OCI-M2 (cell line): ENCODE data around the gene TMED3.

Experiments used
- DNase-seq: peaks from one replicate; lab custom pipeline; 2025; ENCODE audit not compliant: unreplicated experiment; lab: John Stamatoyannopoulos, UW

TMED3 gene

DNA sequence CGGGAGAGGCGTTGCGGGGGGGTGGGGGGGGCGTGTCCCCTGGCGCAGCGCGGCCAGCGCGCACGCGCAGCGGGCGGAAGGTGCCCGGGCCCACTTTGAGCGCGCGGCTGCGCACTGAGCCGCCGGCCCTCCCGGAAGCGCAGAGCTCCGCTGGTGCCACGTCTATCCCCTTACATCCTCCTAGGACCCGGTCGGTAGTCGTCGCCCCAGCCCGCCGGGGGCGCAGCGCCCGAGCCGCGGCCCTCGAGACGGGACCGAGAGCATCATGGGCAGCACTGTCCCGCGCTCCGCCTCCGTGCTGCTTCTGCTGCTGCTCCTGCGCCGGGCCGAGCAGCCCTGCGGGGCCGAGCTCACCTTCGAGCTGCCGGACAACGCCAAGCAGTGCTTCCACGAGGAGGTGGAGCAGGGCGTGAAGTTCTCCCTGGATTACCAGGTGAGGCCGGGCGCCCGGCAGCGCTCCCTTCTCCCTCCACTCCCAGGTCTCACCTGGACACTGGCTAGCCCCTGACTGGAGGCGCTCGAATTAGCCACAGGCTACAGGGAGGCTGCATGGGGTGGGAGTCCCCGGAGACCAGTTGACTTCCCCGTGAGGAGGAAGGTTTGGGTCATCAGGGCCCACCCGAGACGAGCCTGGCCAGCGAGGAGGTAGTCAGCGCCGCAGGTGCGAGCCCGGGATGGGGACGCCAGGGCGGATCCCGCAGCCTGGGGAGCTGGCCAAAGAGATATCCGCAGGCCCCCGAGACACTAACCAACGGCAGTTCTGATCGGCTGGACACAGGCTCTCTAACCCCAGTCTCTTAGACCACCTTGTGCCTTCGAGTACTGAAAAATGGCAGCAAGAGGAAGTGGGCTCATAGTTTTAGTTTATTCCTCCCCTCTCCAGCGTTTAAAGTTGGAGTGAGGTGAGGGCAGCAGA lies at the start of gene TMED3:
Gene TMED3, plus strand, starts transcription at position 128 of the 916 bp plus-strand sequence. Its CDS starts 138 bp downstream, at position 266.
- peak; percentile 19 for DNase-seq

DNA sequence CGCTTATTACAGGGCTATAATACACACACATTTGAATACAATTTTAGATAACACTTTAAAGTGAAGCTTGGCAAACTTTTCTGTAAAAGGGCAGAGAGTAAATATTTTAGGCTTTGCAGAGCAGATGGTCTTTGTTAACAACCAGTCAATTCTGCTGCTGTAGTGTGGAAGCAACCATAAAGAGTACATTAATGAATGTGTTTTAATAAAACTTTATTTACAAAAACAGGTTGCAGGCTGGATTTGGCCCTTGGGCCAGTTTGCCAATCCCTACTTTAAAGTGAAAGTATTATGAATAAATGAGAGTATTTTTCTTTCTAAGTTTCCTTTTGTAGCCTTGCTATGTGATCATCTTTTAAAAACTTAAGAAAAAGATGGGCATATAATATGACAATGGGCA lies 49.1 kb upstream of the TMED3 start:
- no peak for DNase-seq

DNA sequence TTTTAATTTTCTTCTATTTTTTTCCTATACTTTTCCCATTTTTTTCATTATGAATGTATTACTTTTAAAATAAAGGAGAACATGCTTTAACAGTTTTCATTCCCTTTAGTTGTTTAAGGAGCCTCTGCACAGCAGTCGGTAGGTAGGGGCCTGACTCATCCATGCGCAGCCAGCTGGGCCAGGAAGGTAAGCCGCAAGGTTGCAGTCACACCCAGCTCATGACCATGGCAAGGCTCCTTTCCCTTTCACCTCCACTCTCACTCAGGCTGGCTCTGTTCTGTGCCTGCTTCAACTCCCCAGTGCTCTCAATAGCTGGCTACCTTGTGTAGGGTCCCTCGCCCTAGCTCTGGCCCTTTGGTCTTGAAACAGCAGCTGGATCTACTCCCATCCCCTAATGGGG lies 45.7 kb upstream of the TMED3 start:
- DNase-seq = no peak

DNA sequence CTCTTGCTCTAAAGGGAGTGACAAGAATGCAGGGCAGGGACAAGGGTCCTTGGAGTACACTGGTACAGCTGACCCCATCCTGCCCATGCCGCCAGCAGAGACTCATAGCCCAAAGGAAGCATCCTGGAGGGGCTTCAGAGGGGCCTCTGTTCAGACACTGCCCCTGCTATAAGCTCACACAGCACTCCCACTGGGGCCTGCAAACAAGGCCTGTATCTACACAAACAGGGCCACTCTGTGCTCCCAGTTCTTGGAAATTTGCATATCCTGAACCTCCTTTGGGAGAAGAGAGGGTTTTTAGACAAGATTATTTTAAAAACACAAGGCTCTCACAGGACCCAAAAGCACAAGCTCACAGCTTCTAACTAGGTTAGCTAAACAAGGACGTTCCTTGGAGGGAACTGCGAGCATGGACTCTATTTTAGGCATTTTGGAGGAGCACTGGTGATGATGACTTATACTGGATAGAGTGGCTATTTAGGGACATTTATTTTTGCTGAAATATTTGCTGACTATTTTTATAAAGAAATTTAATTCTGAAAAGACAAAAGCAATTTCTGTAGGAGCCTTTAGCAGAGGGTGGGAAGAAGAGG lies 44.8 kb upstream of the TMED3 start:
- DNase-seq = no peak

DNA sequence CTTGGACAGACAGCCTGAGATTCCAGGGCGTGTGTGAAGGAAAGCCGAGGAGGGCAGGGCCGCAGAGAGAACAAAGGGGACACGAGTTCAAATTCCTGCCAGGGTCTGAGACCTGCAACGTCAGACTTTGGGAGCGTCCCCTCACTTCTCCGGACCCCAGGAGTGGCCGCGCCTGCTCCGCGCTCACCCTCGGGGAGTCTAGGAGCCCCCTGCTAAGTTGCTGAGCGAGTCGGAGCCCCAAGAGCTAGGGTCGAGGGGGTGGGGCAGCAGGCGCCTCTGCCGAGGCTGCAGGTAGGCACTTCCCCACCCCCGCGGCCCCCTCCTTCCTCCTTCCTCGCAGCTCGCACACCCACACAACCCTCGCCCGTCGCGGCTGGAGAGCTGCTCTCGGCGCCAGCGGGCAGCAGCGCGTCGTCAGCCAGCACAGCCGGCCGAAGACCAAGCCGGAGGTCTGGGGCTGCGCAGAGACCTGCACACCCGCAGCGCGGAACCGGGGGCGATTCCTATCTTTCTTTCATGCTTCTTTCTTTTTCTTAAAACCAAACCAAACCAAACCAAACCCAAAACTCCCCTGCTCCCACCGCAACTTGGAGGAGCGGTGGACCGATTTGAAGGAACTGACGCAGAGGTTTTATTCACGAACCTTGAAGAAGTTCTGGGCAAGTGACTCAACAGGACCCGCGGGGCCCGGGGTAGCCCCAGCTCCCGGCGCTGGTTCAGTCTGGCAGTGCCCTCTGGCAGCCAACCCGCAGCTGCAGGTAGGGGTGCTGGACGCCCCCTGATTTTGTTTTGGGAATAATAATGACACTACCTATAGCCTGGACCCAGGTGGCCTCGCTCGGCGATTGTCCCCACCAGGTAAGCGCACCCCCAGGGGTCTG lies 28.3 kb upstream of the TMED3 start, which contains the start of gene ANKRD34C:
Gene ANKRD34C, plus strand, starts transcription at position 352 of the 881 bp plus-strand sequence. CDS start 10,563 bp downstream, outside the sequence.
- DNase-seq = no peak

DNA sequence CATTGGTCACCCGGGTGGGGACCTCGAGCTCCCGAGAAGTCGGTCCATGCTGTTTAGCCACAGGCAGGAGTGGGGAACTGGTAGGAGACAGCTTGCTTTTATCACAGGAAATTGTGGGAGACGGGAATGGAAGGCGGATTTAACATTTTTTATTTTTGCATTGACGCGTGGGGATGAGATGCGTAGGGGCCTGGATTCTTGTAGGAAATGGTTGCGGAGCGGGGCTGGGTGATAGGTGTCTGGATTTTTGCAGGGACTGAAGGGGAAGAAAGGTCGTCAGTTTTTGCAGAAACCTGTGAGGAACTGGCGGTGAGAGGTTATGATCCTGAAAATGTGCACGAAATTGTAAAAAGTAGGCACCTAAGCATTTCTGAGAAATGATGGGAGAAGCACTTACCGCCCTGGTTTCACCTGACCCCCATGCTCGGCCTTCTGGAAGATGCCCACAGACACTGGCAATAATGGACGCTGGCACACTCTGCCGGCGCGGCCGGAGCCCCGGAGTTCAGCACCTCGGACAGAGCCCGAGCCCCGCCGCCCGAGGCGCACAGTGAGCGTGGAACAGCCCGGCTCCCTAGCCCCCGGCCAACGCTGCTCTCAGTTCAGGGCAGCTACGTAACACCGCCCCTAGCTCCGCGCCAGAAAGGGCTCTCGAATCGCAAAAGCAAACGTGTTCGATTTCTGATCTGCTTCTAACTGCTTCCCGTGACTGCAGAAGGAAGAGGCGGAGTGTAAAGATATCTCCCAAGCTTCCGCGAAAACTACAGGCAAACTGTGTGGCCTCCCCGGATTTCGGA lies 27.5 kb upstream of the TMED3 start:
- DNase-seq = no peak

DNA sequence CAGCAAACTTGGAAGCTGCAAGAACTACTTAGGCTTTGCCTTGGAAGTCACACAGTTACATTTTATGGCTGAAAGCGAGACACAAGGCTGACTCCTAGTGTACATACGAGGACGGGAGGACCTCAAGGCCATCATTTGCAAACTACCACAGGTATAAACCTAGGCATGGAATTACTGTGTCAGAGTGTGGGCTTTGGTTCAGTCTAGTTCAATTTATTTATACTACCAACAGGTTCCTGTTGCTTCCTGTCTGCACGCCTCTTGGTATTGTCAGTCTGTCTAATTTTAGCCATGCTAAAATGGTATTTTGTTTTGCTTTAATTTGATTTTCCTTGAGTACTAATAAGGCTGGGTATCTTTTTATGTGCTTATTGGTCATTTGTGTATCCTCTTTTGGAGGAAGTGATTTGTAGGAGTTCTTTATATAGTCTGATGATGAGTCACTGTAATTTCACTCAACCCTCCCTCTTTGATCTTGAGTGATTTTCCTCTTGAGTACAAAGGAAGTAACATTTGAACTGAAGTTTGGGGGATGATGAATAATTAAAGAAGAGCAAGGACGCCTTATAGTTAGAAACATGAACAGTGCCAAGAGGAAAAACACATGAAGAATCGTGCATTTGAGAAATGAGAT lies 20.2 kb upstream of the TMED3 start:
- DNase-seq = no peak

DNA sequence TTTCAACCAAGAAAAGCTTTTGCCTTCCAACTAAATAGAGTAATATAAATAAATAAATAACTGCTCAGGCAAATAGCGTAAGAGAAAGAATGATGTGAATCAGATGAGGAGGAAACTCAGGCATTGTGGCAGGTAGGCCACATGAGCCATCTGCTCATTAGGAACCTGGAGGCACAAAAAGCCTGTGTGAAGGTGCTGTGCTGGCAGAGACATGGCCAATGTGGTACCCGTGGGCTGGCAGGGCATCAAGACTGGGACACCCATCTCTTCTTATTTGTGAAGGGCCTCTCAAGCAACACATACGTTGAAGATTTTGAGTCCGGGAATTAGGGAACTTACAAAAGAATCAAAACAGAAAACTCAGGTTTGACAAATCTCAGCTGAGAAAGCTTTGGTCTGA lies 18.9 kb upstream of the TMED3 start:
- no peak for DNase-seq

DNA sequence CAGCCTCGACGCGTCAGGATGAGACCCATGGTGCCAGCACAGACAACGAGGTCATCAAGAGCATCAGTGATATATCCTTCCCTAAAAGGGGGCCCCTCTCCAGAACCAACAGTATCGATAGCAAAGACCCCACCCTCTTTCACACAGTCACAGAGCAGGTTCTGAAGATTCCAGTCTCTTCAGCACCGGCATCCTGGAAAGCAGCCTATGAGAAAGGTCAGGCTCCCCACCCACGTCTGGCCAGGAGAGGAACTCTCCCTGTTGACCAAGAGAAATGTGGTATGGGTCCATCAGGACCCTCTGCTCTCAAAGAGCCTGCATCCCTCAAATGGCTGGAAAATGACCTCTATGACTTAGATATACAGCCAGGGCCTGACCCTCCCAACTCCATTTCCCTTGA lies 16.8 kb upstream of the TMED3 start:
- no peak for DNase-seq

DNA sequence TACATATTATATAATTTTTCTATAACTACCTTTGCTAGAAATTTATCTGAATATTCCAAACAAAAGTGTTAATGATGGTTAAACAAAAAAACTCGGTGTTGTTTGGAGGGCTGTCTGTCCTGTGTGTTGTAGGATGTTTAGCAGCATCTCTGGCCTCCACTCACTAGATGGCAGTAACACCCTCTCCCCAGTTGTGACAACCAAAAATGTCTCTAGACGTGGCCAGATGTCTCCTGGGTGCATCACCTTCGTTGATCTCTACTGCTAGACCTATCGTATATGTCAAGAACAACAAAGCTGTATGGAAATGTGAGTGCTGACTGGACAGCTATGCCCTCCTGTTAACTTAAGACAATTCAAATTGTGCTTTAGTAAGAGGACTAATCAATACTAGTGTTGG lies 14.3 kb upstream of the TMED3 start:
- no peak for DNase-seq

DNA sequence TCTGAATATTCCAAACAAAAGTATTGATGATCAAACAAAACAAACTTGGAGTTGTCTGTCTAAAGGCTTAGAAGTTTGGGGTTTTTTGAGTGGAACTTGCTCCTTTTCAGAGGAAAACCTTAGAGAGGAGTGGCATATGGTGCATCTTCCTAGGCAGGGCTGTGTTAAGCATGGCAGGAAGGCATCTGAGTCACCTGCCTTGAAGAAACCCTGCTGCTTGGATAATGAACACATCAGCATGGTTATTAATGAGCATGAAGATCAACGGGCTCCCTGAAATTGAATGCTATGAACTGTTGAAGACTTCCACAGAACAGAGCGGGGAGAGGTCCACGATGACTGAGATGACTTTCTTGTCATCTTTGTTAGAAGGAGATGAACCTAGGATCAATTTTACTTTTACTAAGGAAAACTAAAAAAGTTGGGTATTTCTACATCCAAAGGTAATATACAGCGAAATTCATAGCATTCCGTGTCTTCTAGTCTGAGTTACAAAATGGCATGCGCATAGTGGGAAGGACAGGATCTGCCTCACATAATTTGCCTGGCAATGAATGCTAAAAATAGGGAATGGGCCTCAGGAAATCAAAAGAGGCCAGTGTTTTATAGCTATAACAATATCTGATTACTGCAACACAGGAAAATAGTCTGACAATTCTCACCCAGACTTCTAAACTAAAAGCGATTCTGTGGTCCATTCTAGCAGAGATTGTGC lies 11.6 kb upstream of the TMED3 start:
- no peak for DNase-seq

DNA sequence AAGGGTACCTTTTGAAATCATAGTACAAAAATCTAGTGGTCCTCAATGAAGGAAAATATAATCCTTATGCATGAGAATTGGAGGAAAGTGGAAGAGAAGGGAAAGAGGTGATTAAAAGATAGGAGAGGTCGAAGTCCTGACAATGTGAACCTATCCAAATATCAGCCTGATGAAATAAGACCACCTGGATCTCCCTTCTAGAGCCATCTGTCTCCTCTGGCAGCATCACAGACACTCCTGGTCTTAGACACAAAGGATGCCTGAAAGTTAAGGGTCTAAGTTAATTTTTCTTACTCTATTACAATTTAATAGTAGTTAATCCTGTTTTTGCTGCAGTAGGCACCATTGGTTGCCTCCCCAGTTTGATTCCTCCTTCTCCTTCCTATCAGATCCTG lies 11.1 kb upstream of the TMED3 start:
- DNase-seq = no peak

DNA sequence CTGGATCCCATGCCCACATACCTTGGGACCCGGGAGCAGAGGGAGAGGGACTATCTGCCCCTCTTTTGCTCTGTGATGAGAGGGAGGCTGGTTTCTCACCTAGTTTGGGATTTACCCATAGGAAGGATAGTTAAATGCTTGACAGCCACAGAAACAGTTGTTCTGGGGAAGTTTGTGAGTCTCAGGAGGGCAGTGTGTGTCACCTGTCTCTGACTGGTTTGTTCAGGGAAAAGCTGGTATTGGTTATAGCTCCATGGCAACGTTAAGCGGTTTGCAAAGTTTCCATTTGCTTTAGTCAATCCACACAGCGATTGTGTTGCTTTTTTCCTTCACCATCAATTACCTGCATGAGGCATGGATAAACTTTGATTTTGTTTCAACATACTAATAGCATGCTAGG lies 3.7 kb upstream of the TMED3 start:
- no peak for DNase-seq

DNA sequence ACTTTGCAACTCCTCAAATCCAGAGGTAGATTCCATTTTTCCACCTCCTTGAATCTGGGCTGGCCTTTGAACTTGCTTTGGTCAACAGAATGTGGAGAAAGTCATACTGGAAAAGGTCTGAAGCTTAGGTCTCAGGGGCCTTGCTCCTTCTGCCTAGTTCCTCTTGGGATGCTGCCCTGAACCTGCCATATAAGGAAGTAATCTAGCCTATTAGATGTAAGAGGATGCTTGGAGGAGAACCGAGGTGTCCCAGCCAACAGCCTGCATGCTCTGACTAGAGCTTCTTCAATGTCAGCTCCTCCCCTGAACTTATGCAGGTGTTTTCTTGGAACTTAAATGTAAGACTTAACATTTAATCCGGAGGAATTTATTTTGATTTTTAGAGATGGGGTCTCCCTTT lies 2.0 kb upstream of the TMED3 start:
- DNase-seq = no peak

DNA sequence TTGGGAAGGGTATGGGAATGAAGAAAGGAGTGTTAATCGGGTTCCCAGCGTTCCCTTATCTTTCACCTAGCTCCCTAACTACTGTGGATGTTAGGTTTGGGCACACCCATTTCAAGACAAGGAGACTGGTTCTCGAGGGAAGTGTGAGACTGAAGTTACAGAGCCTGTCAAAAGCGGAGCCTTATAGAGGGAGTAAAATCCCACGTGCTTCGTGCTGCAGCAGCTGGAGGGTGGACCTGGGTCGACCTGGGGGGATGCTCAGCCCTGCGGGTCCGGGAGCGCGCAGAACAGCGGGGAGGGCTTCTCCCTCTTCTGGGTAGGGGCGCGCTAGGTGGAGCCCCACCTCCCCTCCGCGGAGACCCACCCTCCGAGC lies 314 bp upstream of the TMED3 start:
- no peak for DNase-seq

DNA sequence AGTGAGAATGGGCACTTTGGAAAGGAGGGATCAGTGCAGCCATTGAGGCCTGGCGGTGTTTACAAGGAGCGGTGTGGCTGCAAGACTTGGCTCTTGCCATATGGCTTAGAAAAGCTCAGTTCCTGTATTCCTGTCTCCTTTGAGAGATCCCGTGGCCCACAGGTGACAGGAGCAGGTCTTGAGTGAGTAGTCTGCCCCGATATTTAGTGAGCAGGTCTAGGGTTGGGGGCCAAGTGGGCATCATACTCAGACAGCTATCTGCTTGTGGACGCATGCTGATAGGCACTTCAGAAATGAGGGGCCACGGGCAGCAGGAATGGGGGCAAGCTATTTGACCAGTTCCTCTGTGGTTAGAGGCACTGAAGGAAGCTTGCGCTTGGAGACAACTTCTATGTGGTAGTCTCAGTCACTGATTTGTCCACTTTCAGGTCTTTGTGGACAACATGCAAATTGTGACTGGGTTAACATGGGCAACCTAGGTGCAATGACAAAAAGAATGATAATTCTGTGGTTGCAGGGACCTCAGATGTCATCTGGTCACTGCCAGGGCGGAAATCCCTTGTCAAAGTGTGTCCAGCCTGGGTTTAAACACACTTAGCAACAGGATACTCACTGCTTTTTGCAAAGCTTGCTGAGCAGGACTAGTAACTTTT lies 1.1 kb downstream of the TMED3 start:
- no peak for DNase-seq

DNA sequence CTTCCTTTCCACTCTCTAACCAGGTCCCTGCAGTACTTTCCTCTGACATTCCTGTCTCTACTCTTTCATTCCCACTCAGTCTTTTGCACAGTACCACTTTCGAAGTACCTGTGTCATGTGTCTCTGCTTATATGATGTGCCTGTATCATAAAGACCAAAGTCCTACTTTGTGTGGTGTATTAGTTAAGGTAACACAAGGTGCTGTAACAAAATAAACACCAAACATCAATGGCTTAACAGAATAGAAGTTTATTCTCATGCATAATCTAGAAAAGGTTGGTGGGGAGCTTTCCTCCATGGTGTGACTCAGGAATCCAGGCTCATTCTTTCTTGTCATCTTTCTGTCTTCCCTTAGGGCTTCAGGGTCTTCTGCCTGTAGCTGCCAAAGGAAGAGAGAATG lies 3.3 kb downstream of the TMED3 start:
- DNase-seq = no peak

DNA sequence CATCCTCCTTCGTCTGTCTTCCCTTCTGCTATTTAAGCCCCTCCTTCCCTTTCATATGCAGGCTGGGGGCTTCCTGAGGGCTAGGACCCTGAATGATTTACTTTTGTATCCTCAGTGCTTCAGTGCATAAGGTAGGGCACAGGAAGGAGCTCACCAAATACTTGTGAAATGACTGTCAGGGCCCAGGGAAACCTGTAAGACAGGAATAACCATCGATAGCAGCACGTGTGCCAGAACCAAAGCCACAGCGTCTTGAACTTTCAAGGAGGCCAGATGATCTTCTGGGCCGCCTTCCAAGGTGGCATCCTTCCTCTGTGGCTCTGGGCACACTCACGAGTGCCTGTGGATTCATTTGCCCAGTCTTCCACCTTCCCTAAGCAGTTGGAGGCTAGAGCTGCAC lies 3.9 kb downstream of the TMED3 start:
- DNase-seq = no peak
